Upper lobe of left lung (tissue), 4 donors: ENCODE data around the gene USP36.

Experiments
- POLR2A ChIP-seq, 4 donors: fragments of 450-650 bp; IDR thresholded peaks; one replicate each; pipeline ENCODE4 v1.5.1; 2016 to 2017; ENCODE audit warnings: antibody characterized with exemption in 4 of 4, mild to moderate bottlenecking in 2 of 4
- POLR2AphosphoS5 ChIP-seq, 2 donors: sonication (generic); formaldehyde crosslinking; IDR thresholded peaks; one replicate each; pipeline ENCODE4 v1.5.1; 2017; ENCODE audit warnings: antibody characterized with exemption in 2 of 2
- TF ChIP-seq, protein P1 (sequence below), 6 experiments: fragments of 450-650 bp in 4 of 6; fragments of 200-600 bp in 2 of 6; sonication (generic) in 2 of 6; IDR thresholded peaks; one replicate each; pipeline ENCODE4 v1.5.1; 2016 to 2019; ENCODE audit warnings: antibody characterized with exemption in 6 of 6

- TF ChIP-seq POLR2AphosphoS5 (IDR thresholded peaks at IDR 0.05) (no peak), POLR2A (IDR thresholded peaks at IDR 0.05) (no peak)
- TF ChIP-seq, protein P1, sequence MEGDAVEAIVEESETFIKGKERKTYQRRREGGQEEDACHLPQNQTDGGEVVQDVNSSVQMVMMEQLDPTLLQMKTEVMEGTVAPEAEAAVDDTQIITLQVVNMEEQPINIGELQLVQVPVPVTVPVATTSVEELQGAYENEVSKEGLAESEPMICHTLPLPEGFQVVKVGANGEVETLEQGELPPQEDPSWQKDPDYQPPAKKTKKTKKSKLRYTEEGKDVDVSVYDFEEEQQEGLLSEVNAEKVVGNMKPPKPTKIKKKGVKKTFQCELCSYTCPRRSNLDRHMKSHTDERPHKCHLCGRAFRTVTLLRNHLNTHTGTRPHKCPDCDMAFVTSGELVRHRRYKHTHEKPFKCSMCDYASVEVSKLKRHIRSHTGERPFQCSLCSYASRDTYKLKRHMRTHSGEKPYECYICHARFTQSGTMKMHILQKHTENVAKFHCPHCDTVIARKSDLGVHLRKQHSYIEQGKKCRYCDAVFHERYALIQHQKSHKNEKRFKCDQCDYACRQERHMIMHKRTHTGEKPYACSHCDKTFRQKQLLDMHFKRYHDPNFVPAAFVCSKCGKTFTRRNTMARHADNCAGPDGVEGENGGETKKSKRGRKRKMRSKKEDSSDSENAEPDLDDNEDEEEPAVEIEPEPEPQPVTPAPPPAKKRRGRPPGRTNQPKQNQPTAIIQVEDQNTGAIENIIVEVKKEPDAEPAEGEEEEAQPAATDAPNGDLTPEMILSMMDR (IDR thresholded peaks at IDR 0.05): no peak
Observed at GRCh38 chr17:78815696-78816095, 24.9 kb downstream of the USP36 start.
